ENCODE data around the gene ANAPC7.
A peak's percentile ranks its signal among the peaks of the same experiment; 100 is the strongest.

GRCh38 chr12:110355073-110355472 is 48.4 kb downstream of the ANAPC7 start:
- TF ChIP-seq CTCF (IDR thresholded peaks at IDR 0.05), result peak; percentile 77
- TF ChIP-seq POLR2AphosphoS5 (IDR thresholded peaks at IDR 0.05; ENCODE audit: low read depth, low read length), result no peak

Measured in Panc1 (cell line).